Activated T-cell treated with anti-CD3 and anti-CD28 coated beads for 4 hours (primary cell): ENCODE results near the gene NLGN1.
"Not testable (repeated sequence)": the region's sequence is repeated elsewhere in the genome, so short reads cannot be mapped to it uniquely, and the experiment has no call there.

Experiments used
- DNase-seq: peaks from one replicate; pipeline ENCODE4 v3.0.0-alpha.2; 2020

The NLGN1 gene

GRCh38 chr3:173397161-173398110, at the start of gene NLGN1:
NLGN1 (plus strand) TSS chr3:173397744.
- DNase-seq: no peak

GRCh38 chr3:173351886-173352285, 45.7 kb upstream of the NLGN1 start:
- no peak for DNase-seq

- DNase-seq: not testable (repeated sequence)
Measured at GRCh38 chr3:173353137-173353536, 44.4 kb upstream of the NLGN1 start.

- DNase-seq: no peak
Measured at GRCh38 chr3:173354124-173354523, 43.4 kb upstream of the NLGN1 start.

GRCh38 chr3:173371848-173372487, 25.6 kb upstream of the NLGN1 start:
- no peak for DNase-seq

GRCh38 chr3:173380681-173381080, 16.9 kb upstream of the NLGN1 start:
- no peak for DNase-seq

- DNase-seq: not testable (repeated sequence)
Measured at GRCh38 chr3:173381936-173382335, 15.6 kb upstream of the NLGN1 start.

GRCh38 chr3:173395073-173395411, 2.5 kb upstream of the NLGN1 start:
- DNase-seq: no peak

- no peak for DNase-seq
Measured at GRCh38 chr3:173395412-173396181, 1.9 kb upstream of the NLGN1 start.

- DNase-seq: no peak
Measured at GRCh38 chr3:173396191-173397041, 1.1 kb upstream of the NLGN1 start.

GRCh38 chr3:173398111-173398479, 551 bp downstream of the NLGN1 start:
- no peak for DNase-seq

- no peak for DNase-seq
Measured at GRCh38 chr3:173399044-173399443, 1.5 kb downstream of the NLGN1 start.

- DNase-seq: no peak
Measured at GRCh38 chr3:173401369-173401768, 3.8 kb downstream of the NLGN1 start.

GRCh38 chr3:173402656-173403055, 5.1 kb downstream of the NLGN1 start:
- DNase-seq: no peak

- no peak for DNase-seq
Measured at GRCh38 chr3:173403376-173403775, 5.8 kb downstream of the NLGN1 start.

- DNase-seq: no peak
Measured at GRCh38 chr3:173404156-173404555, 6.6 kb downstream of the NLGN1 start.

- no peak for DNase-seq
Measured at GRCh38 chr3:173410436-173410835, 12.9 kb downstream of the NLGN1 start.

- no peak for DNase-seq
Measured at GRCh38 chr3:173410849-173411248, 13.3 kb downstream of the NLGN1 start.

- no peak for DNase-seq
Measured at GRCh38 chr3:173411375-173411973, 13.9 kb downstream of the NLGN1 start.

GRCh38 chr3:173416070-173416469, 18.5 kb downstream of the NLGN1 start:
- DNase-seq: no peak

- no peak for DNase-seq
Measured at GRCh38 chr3:173429076-173429475, 31.5 kb downstream of the NLGN1 start.

GRCh38 chr3:173429527-173429926, 32.0 kb downstream of the NLGN1 start:
- DNase-seq: no peak
